RWPE2 (cell line): ENCODE data around the gene PLCG2.

ENCODE experiments used
- ATAC-seq: fragments of 200-7000 bp; cut with Tn5 transposase; 3 replicates; pipeline ENCODE4 v1.9.1; 2021; ENCODE audit warnings: low read depth
- DNase-seq: peaks from one replicate; pipeline ENCODE4 v3.0.0-alpha.2; 2020; ENCODE audit warnings: low spot score
- H3K27ac ChIP-seq: fragments of 450-650 bp; 2 replicates; pipeline ENCODE4 v1.5.1; 2017; ENCODE audit warnings: mild to moderate bottlenecking; ENCODE audit not compliant: poor library complexity, severe bottlenecking
- H3K27me3 ChIP-seq: fragments of 250-450 bp; sonication (Bioruptor Pico); 2 replicates; pipeline ENCODE4 v1.5.1; 2021; ENCODE audit warnings: mild to moderate bottlenecking, moderate library complexity; ENCODE audit not compliant: insufficient read depth, poor library complexity, severe bottlenecking
- H3K36me3 ChIP-seq: fragments of 250-450 bp; sonication (Bioruptor Pico); 2 replicates; pipeline ENCODE4 v1.5.1; 2020; ENCODE audit warnings: low read depth, mild to moderate bottlenecking, moderate library complexity
- H3K4me1 ChIP-seq: fragments of 250-450 bp; sonication (Bioruptor Pico); 2 replicates; pipeline ENCODE4 v1.5.1; 2021; ENCODE audit warnings: mild to moderate bottlenecking, moderate library complexity; ENCODE audit not compliant: insufficient read depth, poor library complexity, severe bottlenecking
- H3K4me3 ChIP-seq: fragments of 250-450 bp; sonication (Bioruptor Pico); 2 replicates; pipeline ENCODE4 v1.5.1; 2021; ENCODE audit warnings: mild to moderate bottlenecking, moderate library complexity; ENCODE audit not compliant: severe bottlenecking
- H3K9me3 ChIP-seq: fragments of 250-450 bp; sonication (Bioruptor Pico); 2 replicates; pipeline ENCODE4 v1.5.1; 2021; ENCODE audit warnings: mild to moderate bottlenecking, moderate library complexity; ENCODE audit not compliant: severe bottlenecking
- CTCF ChIP-seq: fragments of 450-650 bp; IDR thresholded peaks from one replicate; pipeline ENCODE4 v1.5.1; 2017; ENCODE audit warnings: mild to moderate bottlenecking, moderate library complexity; ENCODE audit not compliant: poor library complexity, severe bottlenecking

Gene PLCG2

GRCh38 chr16:81880816-81881215 is 101.7 kb downstream of the PLCG2 start:
- H3K9me3 ChIP-seq = no peaks in the 10 kb centered on the region
- H3K27me3 ChIP-seq = no peaks in the 10 kb centered on the region
- no peaks in the 10 kb centered on the region for H3K4me1 ChIP-seq
- DNase-seq = no peak
- no peak overlapping the region for H3K27ac ChIP-seq
- ATAC-seq = no peak
- TF ChIP-seq CTCF = no peak
- no peaks in the 10 kb centered on the region for H3K36me3 ChIP-seq
- no peak overlapping the region for H3K4me3 ChIP-seq

- DNase-seq (no peak), ATAC-seq (no peak)
- no peak for TF ChIP-seq CTCF
- H3K36me3 ChIP-seq = no peaks in the 10 kb centered on the region
- no peaks in the 10 kb centered on the region for H3K4me1 ChIP-seq
- no peaks in the 10 kb centered on the region for H3K9me3 ChIP-seq
- no peaks in the 10 kb centered on the region for H3K27me3 ChIP-seq
- no peak overlapping the region for H3K27ac ChIP-seq
- H3K4me3 ChIP-seq = no peak overlapping the region
Measured at GRCh38 chr16:81881228-81881627, 102.1 kb downstream of the PLCG2 start.

DNA sequence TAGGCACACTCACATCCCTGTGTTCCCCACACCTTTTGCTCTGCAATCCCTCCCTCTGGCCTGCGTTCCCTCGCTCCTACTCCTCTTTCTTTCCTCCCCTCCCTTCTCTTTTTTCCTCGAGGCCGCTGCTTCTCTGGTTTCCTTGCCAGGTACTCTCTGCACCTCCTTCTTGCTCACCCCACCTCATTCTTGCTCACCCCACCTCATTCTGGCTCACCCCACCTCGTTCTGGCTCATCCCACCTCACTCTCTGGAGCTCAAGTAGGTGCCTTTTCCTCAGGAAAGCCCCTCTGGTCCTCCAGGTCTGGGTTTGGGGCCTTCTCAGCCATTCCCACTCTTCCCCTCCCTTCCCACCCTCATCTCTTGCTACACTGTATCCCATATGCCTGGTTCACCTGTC is 103.5 kb downstream of the PLCG2 start:
- DNase-seq (no peak), ATAC-seq (no peak)
- H3K27ac ChIP-seq = no peak overlapping the region
- no peaks in the 10 kb centered on the region for H3K9me3 ChIP-seq
- no peaks in the 10 kb centered on the region for H3K4me1 ChIP-seq
- no peak for TF ChIP-seq CTCF
- no peak overlapping the region for H3K4me3 ChIP-seq
- H3K27me3 ChIP-seq = no peaks in the 10 kb centered on the region
- no peaks in the 10 kb centered on the region for H3K36me3 ChIP-seq

GRCh38 chr16:81883235-81883634 is 104.1 kb downstream of the PLCG2 start:
- Histone ChIP-seq H3K4me1 (no peaks in the 10 kb centered on the region), H3K36me3 (no peaks in the 10 kb centered on the region), H3K9me3 (no peaks in the 10 kb centered on the region), H3K4me3 (no peak overlapping the region), H3K27me3 (no peaks in the 10 kb centered on the region), H3K27ac (no peak overlapping the region)
- TF ChIP-seq CTCF = no peak
- no peak for DNase-seq
- no peak for ATAC-seq

DNA sequence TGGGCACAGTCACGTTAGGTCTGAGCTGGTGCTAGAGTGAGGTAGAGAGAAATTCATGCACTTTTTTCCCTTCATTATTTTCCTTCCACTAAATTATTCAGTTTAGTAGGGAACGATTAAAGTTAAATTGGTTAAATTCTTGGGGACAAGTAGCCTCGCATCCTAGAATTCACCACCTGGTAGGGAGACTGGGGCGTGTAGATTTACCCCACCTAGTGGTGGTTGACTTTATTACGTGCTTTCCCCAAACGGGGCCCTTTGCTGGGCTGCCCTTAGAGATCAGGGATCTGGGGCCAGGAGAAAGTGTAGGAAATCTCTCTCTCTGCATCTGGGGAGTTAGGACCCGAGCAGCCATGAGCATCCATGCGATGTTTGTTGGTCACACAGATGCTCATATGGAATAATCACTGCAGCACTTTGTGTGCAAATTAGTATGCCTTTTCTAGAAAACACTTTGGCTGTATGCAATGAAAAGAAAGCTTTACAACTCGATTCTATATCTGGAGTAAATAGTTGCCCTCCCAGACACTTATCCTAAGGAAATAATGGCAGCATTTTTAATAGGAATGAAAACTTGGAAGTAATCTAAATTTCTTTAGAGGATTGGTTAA is 107.0 kb downstream of the PLCG2 start:
- ATAC-seq = peak; percentile 73; the same call in 2 of the 3 replicates
- H3K27ac ChIP-seq = no peak overlapping the region

More for the DNA sequence above, 107.0 kb downstream of the PLCG2 start:
- no peak for DNase-seq
- Histone ChIP-seq H3K27me3 (no peaks in the 10 kb centered on the region), H3K9me3 (no peaks in the 10 kb centered on the region), H3K4me3 (no peak overlapping the region), H3K36me3 (no peaks in the 10 kb centered on the region), H3K4me1 (no peaks in the 10 kb centered on the region)
- peak; percentile 87 for TF ChIP-seq CTCF
